GM21515 (cell line): ENCODE measurements around the gene ZMYM1.
"Not testable (repeated sequence)": the region's sequence is repeated elsewhere in the genome, so short reads cannot be mapped to it uniquely, and the experiment has no call there.

ENCODE experiments used
- ATAC-seq: cut with Tn5 transposase; IDR thresholded peaks from one replicate; pipeline ENCODE4 v1.9.1; 2021; ENCODE audit not compliant: unreplicated experiment

The ZMYM1 gene

DNA sequence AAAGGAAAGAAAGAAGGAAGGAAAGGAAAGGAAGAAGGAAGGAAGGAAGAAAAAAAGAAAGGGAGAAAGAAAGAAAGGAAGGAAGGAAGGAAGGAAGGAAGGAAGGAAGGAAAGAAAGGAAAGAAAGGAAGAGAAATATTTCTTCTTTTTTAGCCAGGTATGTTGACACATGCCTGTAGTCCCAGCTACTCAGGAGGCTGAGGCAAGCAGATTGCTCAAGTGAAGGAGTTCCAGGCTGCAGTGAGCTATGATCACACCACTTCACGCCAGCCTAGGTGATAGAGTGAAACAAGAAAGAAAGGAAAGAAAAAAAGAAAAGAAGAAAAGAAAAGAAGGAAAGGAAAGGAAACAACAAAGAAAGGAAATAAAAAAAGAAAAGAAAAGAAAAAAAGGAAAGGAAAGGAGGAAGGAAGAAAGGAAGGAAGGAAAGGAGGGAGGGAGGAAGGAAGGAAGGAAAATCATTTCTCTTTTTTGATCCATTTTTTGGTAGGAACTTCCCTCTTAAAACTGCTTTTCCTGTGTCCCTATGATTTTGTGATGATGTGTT, 5.8 kb upstream of the ZMYM1 start:
- no peak for ATAC-seq

DNA sequence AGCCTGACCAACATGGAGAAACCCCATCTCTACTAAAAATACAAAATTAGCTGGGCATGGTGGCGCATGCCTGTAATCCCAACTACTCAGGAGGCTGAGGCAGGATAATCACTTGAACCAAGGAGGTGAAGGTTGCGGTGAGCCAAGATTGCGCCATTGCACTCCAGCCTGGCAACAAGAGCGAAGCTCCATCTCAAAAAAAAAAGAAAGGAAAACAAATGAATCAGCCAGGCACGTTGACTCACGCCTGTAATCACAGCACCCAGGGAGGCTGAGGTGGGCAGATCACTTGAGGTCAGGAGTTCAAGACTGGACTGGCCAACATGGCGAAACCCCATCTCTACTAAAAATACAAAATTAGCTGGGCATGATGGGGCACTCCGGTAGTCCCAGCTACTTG, 2.8 kb upstream of the ZMYM1 start:
- ATAC-seq: not testable (repeated sequence)

DNA sequence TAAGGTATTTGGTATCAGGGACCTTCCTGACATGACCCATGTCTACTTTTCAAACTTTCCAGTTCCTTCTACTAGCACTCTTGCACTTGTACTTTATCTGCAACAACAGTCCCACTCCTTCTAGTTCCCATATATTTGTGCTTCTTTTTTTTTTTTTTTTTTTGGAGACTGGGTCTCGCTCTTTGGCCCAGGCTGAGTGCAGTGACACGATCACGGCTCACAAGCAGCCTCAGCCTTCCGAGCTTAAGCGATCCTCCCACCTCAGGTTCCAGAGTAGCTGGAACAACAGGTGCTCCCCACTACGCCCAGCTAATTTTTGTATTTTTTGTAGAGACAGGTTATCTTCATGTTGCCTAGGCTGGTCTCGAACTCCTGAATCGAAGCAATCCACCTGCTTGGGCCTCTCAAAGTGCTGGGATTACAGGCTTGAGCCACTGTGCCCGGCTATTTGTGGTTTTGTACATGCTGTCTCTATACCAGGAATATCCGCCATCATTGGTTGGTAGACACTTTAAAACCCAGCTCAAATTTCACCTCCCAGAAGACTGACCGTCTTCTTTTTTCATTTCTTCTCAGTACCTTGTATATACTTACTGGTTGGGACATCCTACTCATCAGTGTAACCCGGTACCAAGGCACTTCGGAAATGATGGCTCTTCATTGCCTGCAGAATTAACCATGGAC, 1.1 kb downstream of the ZMYM1 start:
- ATAC-seq: no peak

DNA sequence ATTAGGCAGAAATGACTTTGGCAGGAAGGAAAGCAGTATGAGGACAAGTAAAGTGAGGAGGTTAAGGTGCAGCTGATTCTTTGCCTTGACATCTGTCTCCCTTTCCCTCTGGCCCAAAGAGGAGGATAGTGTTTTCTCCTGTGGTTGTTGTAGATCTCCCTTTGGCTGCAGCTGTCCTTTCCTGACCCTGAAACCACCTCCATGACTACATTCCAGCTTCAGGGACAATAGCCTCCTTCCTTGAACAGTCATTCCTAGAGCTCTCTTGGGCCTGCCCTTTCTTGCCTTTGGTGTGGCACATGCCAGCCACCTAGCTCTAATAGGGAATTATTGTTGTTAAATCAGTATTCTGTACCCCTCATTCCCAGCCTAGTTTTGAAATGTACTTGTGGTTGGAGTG, 6.2 kb downstream of the ZMYM1 start:
- ATAC-seq: no peak

DNA sequence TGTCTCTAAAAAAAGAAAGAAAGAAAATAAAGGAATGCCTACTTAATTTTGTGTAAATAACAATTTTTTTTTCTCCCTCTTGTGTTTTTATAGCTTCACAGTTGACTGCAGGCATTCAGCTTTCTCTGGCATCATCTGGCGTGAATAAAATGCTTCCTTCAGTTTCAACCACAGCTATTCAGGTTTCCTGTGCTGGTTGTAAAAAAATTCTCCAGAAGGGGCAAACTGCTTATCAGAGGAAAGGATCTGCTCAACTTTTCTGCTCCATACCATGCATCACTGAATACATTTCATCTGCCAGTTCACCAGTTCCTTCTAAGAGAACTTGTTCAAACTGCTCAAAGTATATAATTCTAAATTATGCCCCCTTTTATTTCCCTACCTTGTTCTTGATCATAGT, 18.0 kb downstream of the ZMYM1 start:
- ATAC-seq: no peak

DNA sequence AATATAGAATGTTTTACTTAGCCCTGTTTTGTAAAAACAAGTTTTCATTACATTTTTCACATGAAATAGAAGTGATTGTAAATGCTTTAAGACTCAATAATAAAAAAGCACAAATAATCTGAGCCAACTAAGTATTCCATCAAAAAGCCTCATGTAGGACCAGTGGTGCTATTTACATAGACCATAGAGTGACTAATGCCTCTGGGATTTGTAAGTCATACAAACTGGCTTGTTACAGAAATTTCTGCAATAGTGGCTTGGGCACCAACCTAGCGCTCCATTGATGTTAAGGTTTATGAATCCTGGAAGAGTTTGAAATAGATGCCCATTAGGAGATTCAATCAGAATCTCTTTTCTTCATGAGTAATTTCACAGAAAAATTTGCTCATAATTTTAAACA, 31.9 kb downstream of the ZMYM1 start:
- ATAC-seq: no peak

DNA sequence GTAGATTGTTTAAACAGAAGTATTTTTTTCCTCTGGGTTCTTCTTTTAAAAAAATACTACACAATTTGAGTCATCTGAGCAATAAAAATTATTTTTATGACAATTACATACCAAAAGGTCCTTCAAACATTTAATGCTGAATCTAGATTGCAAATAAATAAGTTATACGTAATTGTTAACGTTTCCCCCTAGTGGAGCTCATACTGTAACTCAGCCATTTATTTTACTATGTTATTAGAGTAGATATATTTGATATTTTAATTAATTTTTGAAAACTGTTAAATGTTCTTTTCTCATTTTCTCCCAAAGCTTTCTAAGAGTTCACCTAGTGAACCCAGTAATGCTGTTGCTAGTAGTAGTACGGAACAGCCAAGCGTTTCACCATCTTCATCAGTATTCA, 33.5 kb downstream of the ZMYM1 start:
- no peak for ATAC-seq

DNA sequence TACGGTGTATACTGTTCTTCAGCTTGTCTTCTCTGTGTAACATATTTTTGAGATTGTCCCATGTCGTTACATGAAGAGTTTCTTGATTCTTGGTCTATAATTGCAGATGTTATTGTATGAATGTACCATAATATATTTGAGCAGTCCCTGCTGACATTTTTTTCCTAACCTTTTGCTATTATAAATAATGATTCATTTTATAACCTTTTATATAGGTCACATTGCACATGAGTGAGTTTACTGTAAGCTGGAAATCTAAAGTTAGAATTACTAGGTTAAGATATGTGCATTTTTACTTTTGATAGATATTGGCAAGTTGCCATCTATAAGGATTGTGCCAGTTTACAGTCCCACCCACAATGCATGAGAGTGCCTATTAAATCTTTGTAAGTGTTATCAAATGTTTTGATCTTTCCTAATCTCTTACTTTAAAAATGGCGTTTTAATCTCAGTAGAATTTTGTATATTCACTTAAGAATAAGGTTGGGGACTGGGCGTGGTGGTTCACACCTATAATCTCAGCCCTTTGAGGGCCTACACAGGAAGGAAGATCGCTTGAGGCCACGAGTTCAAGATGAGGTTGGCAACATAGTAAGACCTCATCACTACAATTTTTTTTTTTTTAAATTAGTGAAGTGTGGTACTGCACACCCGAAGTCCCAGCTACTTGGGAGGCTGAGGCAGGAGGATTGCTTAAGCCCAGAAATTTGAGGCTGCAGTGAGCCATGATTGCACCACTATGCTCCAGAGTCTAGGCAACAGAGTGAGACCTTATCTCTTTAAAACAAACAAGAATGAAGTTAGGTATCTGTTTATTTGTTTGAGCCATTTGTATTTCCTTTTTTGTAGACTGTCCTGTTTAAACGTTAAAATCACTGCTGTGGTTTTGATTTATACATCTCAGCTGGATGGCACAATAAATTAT, 36.5 kb downstream of the ZMYM1 start:
- no peak for ATAC-seq

DNA sequence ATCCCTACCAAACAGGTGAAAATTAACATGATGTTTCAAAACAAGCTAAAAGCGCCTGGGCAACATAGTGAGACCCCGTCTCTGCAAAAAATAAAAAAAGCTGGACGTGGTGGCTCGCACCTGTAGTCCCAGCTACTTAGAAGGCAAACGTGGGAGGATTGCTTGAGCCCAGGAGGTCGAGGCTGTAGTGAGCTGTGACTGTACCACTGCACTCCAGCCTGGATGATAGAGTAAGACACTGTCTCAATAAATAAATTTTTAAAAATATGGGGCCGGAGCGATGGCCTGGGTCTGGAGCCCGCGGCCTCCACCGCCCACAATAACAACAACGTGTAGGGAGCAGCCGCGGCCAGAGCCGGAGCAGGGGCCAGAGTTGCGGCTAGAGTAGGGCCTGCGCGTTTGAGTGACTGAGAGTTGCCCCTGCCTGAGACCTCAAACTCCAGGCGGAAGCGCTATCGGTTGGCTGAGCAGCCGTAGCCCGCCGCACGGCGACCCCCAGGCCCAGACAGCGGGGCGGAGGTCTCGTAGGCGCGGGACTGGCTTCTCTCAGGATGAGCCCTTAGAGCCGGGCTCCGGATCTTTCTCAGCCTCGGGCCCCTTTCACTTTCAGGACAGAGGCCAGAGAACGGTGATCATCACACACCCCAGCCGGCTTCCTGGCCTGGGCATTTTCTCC, 41.4 kb downstream of the ZMYM1 start:
- ATAC-seq: no peak

DNA sequence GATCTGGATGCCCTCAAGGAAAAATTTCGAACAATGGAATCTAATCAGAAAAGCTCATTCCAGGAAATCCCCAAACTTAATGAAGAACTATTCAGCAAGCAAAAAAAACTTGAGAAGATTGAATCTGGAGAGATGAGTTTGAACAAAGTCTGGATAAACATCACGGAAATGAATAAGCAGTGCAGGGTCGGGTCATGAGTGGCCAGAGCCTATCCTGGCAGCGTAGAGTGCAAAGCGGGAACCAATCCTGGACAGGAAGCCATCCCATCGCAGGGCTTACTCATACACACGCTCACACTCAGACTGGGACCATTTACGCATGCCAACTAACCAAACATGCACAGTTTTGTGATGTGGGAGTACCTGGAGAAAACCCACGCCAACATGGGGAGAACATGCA, 43.1 kb downstream of the ZMYM1 start:
- ATAC-seq: no peak

DNA sequence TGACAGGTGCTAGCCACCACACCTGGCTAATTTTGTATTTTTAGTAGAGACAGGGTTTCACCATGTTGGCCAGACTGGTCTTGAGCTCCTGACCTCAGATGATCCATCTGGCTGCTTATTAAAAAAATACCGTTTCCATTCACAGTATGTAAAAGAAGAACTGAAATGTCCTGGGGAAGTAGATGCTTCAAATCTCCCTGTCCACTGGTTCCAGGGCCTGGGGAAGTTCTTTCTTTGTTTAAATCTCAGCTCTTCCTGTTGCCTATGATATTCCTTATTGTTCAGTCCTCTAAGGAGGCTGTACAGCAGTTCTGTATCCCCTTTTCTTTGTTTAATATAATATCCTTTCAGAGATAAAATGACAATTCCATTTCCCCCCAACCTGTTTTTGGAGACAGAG, 47.4 kb downstream of the ZMYM1 start:
- no peak for ATAC-seq

DNA sequence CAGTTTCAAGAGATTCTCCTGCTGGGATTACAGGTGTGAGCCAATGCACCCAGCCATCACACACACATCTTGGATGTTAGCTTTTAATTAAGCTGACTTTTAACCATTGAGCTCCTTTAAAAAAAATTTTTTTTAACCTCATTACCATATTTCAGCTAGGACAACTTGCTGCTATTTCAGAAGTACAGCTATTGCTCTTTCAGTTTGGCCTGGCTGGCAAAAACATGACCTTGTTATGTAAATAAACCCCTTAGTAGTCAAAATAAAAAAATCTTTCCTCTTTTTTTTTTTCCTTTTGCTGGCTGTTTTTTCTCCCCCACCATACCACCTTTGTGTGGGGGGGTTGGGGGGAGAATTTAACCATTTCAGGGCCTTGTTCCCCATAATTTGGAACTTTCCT, 49.9 kb downstream of the ZMYM1 start:
- ATAC-seq: no peak

DNA sequence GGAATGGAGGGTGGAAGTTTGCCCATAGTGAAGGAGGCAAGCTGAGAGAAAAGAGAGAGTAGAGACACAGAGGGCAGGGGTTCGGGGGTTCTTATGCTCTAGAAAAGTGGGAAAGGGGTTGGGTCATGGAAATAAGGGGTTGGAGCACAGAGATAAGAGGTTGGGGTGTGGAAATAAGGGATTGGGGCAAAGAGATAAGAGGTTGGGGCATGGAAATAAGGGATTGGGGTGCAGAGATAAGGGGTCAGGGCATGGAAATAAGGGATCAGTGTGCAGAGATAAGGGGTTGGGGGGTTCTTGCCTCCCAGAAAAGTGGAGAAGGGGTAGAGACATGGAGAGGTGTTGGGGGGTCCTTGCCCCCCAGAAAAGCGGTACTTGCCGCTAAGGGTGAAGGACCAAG, 57.6 kb downstream of the ZMYM1 start:
- no peak for ATAC-seq

DNA sequence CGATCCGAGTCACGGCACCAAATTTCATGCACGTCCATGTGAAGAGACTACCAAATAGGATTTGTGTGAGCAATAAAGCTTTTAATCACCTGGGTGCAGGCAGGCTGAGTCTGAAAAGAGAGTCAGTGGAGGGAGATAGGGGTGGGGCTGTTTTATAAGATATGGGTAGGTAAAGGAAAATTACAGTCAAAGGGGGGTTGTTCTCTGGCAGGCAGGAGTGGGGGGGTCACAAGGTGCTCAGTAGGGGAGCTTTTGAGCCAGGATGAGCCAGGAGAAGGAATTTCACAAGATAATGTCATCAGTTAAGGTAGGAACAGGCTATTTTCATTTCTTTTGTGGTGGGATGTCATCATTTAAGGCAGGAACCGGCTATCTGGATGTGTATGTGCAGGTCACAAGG, 58.4 kb downstream of the ZMYM1 start:
- not testable (repeated sequence) for ATAC-seq

DNA sequence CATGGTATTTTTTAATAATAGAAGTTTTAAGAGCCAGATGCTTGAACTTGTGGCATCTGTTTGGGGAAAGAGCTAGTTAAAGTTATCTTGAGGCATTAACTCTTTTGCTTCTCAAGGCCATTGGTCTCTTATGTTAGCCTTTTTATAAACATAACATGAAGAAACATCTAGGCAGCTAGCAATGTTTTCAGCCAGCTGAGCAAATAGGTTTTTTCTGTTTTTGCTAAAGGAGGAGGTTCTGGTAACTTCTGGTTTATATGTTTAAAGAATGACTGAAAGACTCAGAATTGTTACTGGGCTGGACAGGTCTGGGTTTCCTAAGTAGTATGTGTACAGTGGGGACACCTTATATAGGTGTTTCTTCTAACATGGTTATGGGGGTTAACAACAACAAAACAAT, 63.1 kb downstream of the ZMYM1 start:
- ATAC-seq: not testable (repeated sequence)

DNA sequence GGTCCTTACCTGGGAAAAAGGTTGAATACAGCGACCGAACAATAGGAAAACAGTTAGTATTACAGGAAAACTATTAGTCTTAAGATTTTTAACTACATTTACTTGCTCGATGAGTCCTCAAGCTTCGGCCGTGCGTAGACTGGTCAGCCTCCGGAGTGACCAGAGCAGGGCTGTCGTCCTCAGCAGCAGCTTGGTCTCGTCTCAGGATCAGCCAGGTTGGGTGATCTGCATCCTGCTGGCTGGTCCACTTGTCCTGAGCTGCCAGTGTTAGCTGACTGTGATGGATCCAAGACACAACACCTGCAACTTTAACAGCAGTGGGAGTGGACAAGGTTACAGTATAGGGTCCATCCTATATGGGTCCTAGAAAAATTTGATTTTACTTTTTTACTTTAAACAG, 63.5 kb downstream of the ZMYM1 start:
- not testable (repeated sequence) for ATAC-seq

DNA sequence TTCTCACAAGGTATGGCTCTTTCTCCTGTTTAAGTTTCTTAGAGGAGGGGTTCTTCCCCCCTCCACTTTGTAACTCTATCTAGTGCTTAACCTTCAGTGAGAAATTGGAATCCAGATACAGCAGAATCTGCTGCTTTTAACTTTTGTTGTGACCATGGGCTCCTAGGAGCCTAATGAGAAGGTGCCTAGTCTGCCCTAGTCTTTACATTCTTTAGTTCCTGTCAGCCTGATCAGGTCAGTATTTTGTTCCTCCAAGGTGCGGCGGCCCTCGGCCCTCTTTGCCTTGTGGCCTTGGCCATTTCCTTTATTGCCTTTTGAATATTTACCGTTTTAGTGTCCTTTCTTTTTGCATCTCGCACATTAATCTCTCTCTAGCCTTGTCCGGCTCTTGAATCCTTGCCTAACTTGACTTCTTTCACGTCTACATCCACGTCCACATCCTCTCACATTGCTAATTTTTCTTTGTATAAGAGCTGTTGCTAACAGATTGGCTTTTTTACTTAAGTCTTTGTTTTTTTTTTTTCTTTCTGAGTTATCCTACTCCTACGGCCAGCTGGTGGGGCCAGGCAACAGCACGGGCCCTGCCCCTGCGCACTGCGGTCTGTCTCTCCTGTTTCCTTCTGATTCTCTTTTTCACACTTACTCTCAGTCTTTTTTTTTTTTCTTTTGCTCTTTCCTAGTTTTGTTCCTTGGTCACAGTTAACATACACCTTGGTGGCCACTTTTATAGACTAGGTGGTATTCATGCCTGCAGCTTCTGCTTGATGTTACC, 64.7 kb downstream of the ZMYM1 start:
- ATAC-seq: no peak

DNA sequence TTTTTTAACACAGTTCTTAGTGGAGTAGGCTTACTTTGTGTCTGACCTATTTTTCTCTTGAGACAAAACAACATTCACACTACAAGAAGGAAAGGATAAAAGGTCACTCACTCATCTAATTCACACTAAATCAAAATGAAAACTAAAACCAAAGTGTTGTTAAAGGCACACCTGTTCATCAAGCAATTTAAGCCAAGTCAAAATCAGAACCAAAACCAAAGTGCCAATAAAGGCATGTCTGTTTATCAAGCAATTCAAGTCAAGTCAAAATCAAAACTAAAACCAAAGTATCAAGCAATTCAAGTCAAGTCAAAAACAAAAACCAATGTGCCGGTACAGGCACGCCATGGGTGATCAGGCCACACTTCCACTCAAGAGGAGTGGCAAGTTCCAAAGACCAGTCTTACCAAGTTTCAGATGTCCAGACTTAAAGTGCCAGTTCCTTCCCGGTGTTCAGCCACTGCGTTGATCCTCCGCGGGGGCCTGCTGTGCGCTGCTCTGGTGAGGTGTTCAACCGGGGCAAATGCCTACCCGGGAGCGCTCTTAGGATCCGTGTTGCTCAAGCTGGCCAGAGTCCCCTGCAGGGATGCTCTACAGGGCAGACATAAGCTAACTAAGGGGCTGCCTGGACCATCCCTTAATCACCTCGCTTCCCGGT, 66.8 kb downstream of the ZMYM1 start:
- not testable (repeated sequence) for ATAC-seq

DNA sequence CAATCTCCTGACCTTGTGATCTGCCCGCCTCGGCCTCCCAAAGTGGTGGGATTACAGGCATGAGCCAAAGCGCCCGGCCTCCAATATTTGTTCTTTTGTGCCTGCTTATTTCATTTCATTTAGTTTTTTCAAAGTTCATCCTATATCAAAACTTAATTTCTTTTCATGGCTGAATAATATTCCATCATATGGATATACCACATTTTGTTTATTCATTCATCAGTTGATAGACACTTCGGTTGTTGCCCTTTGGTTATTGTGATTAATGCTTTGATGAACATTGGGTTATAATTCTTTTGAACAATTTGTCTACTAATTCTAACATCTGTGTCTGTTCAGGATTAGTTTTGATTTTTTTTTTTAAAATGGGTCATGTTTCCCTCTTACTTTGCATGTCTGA, 72.0 kb downstream of the ZMYM1 start:
- ATAC-seq: no peak

DNA sequence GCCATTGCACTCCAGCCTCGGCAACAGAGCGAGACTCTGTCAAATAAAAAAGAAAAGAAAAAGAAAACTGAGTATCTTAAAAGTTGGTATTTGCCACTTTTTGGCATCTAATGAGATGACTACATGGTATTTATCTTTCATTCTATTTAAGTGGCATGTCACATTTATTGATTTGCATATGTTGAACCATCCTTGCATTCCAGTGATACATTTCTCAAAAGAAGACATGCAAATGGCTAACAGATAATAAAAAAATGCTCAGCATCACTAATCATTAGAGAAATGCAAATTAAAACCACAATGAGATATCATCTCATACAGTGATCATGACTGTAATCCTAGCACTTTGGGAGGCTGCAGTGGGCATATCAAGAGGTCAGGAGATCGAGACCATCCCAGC, 85.7 kb downstream of the ZMYM1 start:
- no peak for ATAC-seq
